Measurements from ENCODE around the gene GPER1.

GPER1 gene

DNA sequence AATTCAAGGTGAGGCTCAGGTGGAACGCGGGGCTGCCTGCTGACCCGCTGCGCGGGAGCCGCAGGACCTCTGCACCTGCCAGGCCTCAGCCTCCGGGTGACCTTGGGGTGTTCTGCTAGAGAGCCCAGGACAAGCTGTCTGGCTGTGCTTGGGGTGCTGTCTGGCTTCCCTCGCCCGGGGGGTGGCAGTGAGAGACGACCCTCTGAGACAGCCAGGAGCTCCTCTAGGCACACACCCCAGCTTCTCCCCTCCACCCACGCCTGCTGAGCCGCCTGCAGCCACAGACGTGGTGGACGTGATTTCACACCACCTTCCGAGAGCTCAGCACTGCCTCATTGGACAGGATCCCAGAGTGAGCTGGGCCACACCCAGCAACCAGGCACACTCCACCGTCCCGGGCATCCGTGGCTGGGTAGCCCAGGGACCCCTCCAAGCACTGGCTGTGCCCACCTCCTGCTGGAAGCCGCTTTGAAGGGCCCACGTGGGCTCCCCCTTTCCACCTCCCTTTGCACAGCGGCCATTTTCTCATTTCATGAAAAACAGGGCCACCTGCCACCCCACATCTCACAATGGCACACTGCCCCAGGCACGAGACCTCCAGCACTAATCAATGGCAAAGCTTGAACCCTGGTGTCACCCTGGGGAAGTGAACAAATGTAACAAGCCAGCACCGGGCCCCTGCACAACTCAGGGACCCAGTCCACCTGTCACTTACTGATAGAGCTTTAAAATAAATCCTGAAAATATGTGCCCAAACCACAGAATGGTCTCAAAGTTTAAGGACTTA, 37.1 kb downstream of the GPER1 start:
- no peak overlapping the region for H3K27ac ChIP-seq
- H3K27me3 ChIP-seq: no peaks in the 10 kb centered on the region
- no peaks in the 10 kb centered on the region for H3K9me3 ChIP-seq
- TF ChIP-seq, protein P1, sequence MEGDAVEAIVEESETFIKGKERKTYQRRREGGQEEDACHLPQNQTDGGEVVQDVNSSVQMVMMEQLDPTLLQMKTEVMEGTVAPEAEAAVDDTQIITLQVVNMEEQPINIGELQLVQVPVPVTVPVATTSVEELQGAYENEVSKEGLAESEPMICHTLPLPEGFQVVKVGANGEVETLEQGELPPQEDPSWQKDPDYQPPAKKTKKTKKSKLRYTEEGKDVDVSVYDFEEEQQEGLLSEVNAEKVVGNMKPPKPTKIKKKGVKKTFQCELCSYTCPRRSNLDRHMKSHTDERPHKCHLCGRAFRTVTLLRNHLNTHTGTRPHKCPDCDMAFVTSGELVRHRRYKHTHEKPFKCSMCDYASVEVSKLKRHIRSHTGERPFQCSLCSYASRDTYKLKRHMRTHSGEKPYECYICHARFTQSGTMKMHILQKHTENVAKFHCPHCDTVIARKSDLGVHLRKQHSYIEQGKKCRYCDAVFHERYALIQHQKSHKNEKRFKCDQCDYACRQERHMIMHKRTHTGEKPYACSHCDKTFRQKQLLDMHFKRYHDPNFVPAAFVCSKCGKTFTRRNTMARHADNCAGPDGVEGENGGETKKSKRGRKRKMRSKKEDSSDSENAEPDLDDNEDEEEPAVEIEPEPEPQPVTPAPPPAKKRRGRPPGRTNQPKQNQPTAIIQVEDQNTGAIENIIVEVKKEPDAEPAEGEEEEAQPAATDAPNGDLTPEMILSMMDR (IDR thresholded peaks at IDR 0.05): no peak
- no peaks in the 10 kb centered on the region for H3K36me3 ChIP-seq
- no peak overlapping the region for H3K4me3 ChIP-seq (ENCODE audit: low read depth in 1 of 2, low read length in 1 of 2)
- H3K4me1 ChIP-seq (ENCODE audit: control insufficient read depth in 1 of 2, insufficient read depth in 1 of 2, low read depth in 1 of 2, low read length in 1 of 2): no peaks in the 10 kb centered on the region

DNA sequence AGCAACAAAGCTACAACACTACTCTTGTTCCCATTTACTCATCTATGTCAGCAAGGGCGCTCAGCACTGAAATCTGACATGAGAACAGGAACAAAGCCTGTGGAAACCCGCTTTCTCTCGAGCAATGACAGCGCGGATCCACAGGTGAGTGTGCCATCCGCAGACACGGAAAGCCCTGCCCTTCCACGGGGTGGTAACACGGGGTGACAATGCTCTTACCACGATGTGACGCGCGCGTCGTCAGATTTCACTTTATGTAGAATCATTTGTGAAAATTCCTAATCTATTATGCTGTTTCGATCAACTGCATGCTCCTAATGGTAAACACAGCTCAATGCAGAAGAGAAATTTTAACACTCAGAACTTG, 37.7 kb downstream of the GPER1 start:
- Histone ChIP-seq H3K27ac (no peak overlapping the region), H3K27me3 (no peaks in the 10 kb centered on the region), H3K36me3 (no peaks in the 10 kb centered on the region), H3K9me3 (no peaks in the 10 kb centered on the region), H3K4me1 (ENCODE audit: control insufficient read depth in 1 of 2, insufficient read depth in 1 of 2, low read depth in 1 of 2, low read length in 1 of 2) (no peaks in the 10 kb centered on the region), H3K4me3 (ENCODE audit: low read depth in 1 of 2, low read length in 1 of 2) (no peak overlapping the region)
- TF ChIP-seq, protein P1 (IDR thresholded peaks at IDR 0.05): no peak

DNA sequence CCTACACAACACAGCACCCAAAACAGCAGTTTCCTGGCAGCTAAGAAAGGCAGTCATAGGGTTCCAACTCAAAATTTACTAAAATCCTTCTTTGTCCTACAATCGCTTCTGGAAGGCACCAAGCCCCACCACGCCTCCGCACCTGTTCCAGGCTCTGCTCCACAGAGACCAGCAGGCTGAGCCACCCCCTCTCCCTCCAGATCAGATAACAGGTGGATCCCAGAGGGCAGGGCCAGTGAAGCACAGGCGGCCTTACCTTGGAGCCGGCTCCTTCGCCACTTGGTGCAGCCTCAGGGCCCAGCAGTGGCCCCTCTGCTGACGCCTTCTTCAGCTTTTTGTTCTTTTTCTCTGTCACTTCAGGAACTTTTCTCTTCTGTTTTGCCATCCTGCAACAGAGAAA, 39.1 kb downstream of the GPER1 start:
- TF ChIP-seq, protein P1 (IDR thresholded peaks at IDR 0.05): no peak
- H3K9me3 ChIP-seq: no peaks in the 10 kb centered on the region
- H3K27ac ChIP-seq: no peak overlapping the region
- no peaks in the 10 kb centered on the region for H3K36me3 ChIP-seq
- no peak overlapping the region for H3K4me3 ChIP-seq (ENCODE audit: low read depth in 1 of 2, low read length in 1 of 2)
- H3K27me3 ChIP-seq: no peaks in the 10 kb centered on the region
- H3K4me1 ChIP-seq (ENCODE audit: control insufficient read depth in 1 of 2, insufficient read depth in 1 of 2, low read depth in 1 of 2, low read length in 1 of 2): no peaks in the 10 kb centered on the region

DNA sequence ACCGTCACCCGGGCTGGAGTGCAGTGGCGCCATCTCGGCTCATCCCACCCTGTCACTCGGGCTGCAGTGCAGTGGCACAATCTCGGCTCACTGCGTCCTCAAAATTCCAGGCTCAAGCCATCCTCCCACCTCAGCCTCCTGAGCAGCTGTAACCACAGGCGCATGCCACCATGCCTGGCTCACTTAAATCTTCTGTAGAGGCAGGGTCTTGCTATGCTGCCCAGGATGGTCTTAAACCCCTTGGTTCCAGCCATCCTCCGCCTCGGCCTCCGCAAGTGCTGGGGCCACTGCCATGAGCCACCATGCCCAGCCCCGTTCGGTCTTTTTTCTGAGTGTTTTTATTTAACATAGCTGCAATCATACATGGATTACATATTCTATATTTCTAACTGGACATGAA, 41.5 kb downstream of the GPER1 start:
- Histone ChIP-seq H3K4me3 (ENCODE audit: low read depth in 1 of 2, low read length in 1 of 2) (no peak overlapping the region), H3K36me3 (no peaks in the 10 kb centered on the region)
- TF ChIP-seq, protein P1 (IDR thresholded peaks at IDR 0.05): no peak

DNA sequence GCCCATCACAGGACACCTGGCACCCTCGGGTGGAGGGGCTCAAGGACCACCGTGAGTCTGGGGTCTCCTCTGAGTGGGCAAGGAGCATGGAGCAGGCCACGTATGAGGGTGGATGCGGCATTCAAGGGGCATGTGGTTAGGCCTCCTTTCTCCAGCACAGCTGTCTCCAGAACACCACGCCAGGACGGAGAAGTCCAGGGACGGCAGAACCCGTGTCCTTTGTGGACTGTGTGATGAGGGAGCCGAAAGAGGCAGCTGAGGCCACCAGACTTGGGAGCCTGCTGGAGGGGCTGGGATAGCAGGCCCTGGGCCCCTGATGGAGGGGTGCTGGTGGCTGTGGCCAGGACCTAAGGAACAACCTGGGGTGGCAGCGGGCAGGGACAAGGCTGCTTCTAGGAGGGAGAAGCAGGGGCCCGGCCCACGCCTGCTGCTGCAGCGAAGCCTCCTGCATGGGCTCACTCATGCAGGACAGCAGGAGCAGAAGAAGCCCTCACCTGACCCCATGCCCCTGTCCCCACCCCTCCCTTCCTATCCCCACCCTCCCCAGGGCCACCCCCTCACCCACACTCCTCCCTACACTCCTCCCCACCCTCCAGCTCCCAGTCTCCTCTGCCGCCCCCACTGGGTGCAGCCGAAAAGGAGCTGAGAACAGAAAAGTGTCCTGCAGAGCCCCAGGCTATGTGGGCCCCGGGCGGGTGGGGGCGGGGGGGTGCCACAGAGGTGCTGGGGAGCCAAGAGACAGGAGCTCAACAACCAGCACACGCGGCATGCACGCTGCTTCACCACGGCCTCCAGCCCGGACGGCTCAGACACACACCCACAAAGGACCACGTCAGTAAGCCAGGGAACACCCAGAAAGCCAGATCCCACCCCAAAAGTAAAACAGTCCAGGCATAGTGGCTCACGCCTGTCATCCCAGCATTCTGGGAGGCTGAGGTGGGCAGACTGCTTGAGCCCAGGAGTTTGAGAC, 42.4 kb downstream of the GPER1 start:
- TF ChIP-seq, protein P1 (IDR thresholded peaks at IDR 0.05): no peak
- H3K9me3 ChIP-seq: no peaks in the 10 kb centered on the region
- H3K4me1 ChIP-seq (ENCODE audit: control insufficient read depth in 1 of 2, insufficient read depth in 1 of 2, low read depth in 1 of 2, low read length in 1 of 2): no peaks in the 10 kb centered on the region
- H3K4me3 ChIP-seq (ENCODE audit: low read depth in 1 of 2, low read length in 1 of 2): no peak overlapping the region
- H3K27ac ChIP-seq: no peak overlapping the region
- no peaks in the 10 kb centered on the region for H3K27me3 ChIP-seq
- H3K36me3 ChIP-seq: no peaks in the 10 kb centered on the region

More for the DNA sequence above, 41.5 kb downstream of the GPER1 start:
- no peaks in the 10 kb centered on the region for H3K4me1 ChIP-seq (ENCODE audit: control insufficient read depth in 1 of 2, insufficient read depth in 1 of 2, low read depth in 1 of 2, low read length in 1 of 2)
- no peak overlapping the region for H3K27ac ChIP-seq
- H3K27me3 ChIP-seq: no peaks in the 10 kb centered on the region
- H3K9me3 ChIP-seq: no peaks in the 10 kb centered on the region
